22Rv1 (cell line): ENCODE results near the gene MDFIC2.

Experiments used
- ZFX ChIP-seq: fragments of 450-650 bp; IDR thresholded peaks from 2 replicates; pipeline ENCODE4 v1.6.1; 2017; ENCODE audit warnings: antibody characterized with exemption, borderline replicate concordance
- TF ChIP-seq, protein P1 (sequence below): fragments of 450-650 bp; IDR thresholded peaks from 2 replicates; pipeline ENCODE4 v1.5.1; 2017; ENCODE audit warnings: mild to moderate bottlenecking

DNA sequence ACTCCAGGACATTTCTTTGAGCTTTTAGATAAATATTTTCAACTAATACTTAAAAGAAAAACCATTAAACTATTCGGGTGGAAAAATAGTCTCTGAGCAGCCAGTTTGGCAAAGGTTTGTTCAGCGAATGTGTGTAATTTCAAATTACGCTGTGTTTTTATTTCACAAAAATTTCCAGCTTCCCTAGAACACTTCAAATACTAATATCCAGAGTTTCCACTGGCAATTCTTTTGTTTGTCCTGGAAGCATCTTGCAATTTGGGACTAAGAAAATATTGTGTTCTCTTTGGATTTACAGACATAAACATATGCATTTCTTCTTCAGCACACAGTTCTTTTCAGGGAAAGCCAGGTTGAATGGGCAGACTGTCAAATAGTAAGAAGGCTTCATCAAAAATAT lies 61.9 kb downstream of the MDFIC2 start:
- TF ChIP-seq, protein P1, sequence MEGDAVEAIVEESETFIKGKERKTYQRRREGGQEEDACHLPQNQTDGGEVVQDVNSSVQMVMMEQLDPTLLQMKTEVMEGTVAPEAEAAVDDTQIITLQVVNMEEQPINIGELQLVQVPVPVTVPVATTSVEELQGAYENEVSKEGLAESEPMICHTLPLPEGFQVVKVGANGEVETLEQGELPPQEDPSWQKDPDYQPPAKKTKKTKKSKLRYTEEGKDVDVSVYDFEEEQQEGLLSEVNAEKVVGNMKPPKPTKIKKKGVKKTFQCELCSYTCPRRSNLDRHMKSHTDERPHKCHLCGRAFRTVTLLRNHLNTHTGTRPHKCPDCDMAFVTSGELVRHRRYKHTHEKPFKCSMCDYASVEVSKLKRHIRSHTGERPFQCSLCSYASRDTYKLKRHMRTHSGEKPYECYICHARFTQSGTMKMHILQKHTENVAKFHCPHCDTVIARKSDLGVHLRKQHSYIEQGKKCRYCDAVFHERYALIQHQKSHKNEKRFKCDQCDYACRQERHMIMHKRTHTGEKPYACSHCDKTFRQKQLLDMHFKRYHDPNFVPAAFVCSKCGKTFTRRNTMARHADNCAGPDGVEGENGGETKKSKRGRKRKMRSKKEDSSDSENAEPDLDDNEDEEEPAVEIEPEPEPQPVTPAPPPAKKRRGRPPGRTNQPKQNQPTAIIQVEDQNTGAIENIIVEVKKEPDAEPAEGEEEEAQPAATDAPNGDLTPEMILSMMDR: no peak
- TF ChIP-seq ZFX: no peak
